HepG2 (cell line): ENCODE data around the gene RPS14. TPM values are rescaled to one million over a fixed set of nuclear protein-coding genes. Genes with fewer than 3 reads are reported as not detected.

Source experiments
- AHDC1 ChIP-seq: sonication (generic); formaldehyde crosslinking; IDR thresholded peaks from 2 replicates; pipeline ENCODE4 v1.5.1; 2020; ENCODE audit warnings: mild to moderate bottlenecking, missing genetic modification reagents, borderline replicate concordance
- AKAP8 ChIP-seq: sonication (generic); formaldehyde crosslinking; IDR thresholded peaks from 2 replicates; pipeline ENCODE4 v1.5.1; 2020; ENCODE audit warnings: mild to moderate bottlenecking, missing genetic modification reagents
- CAMTA2 ChIP-seq: sonication (generic); formaldehyde crosslinking; IDR thresholded peaks from 2 replicates; pipeline ENCODE4 v1.4.0; 2020; ENCODE audit warnings: mild to moderate bottlenecking, missing genetic modification reagents, borderline replicate concordance
- CREM ChIP-seq, 2 experiments: sonication (generic) in 1 of 2; formaldehyde crosslinking in 1 of 2; IDR thresholded peaks; 2 replicates each; pipeline versions ENCODE4 v1.4.0 to v1.6.1; 2016 to 2020; ENCODE audit warnings: antibody characterized with exemption in 1 of 2, mild to moderate bottlenecking in 1 of 2, missing genetic modification reagents in 1 of 2
- FOXA1 ChIP-seq, 2 experiments: fragments of 450-650 bp in 1 of 2; sonication (generic) in 1 of 2; formaldehyde crosslinking in 1 of 2; IDR thresholded peaks; 2 replicates each; pipeline versions ENCODE4 v1.4.0 to v1.6.1; 2016 to 2020; ENCODE audit warnings: missing genetic modification reagents in 1 of 2
- FOXA3 ChIP-seq: IDR thresholded peaks from 2 replicates; pipeline ENCODE4 v1.6.1; 2016; ENCODE audit warnings: missing genetic modification reagents, missing compliant biosample characterization
- FOXK2 ChIP-seq: fragments of 450-650 bp; IDR thresholded peaks from 2 replicates; pipeline ENCODE4 v1.6.1; 2016
- HMG20A ChIP-seq: IDR thresholded peaks from 2 replicates; pipeline ENCODE4 v1.6.1; 2016; ENCODE audit warnings: borderline replicate concordance
- HMGA1 ChIP-seq: sonication (generic); formaldehyde crosslinking; conservative IDR thresholded peaks from 2 replicates; pipeline ENCODE4 v1.4.0; 2020; ENCODE audit warnings: missing genetic modification reagents
- IKZF5 ChIP-seq: IDR thresholded peaks from 2 replicates; pipeline ENCODE4 v1.6.1; 2018; ENCODE audit warnings: missing genetic modification reagents, mild to moderate bottlenecking, missing compliant biosample characterization
- SIN3A ChIP-seq: IDR thresholded peaks from 2 replicates; pipeline ENCODE4 v1.6.1; 2011; ENCODE audit warnings: low read depth, mild to moderate bottlenecking, control low read depth, low read length, borderline replicate concordance
- SYNCRIP ChIP-seq: fragments of 200-400 bp; formaldehyde crosslinking; IDR thresholded peaks from 2 replicates; pipeline ENCODE4 v1.6.1; 2018; ENCODE audit warnings: mild to moderate bottlenecking, low read depth, low read length; ENCODE audit not compliant: insufficient read depth
- XBP1 ChIP-seq: sonication (generic); formaldehyde crosslinking; IDR thresholded peaks from 2 replicates; pipeline ENCODE4 v1.5.0; 2020; ENCODE audit warnings: missing genetic modification reagents
- XRCC5 ChIP-seq: fragments of 200-400 bp; formaldehyde crosslinking; optimal IDR thresholded peaks from 2 replicates; pipeline ENCODE3; 2017; ENCODE audit warnings: mild to moderate bottlenecking, low read length
- YEATS2 ChIP-seq: sonication (generic); formaldehyde crosslinking; IDR thresholded peaks from 2 replicates; pipeline ENCODE4 v1.4.0; 2020; ENCODE audit warnings: missing genetic modification reagents, borderline replicate concordance
- ZNF354B ChIP-seq: sonication (generic); formaldehyde crosslinking; IDR thresholded peaks from 2 replicates; pipeline ENCODE4 v1.8.0; 2022; ENCODE audit warnings: mild to moderate bottlenecking, missing genetic modification reagents
- ZNF503 ChIP-seq: sonication (generic); formaldehyde crosslinking; IDR thresholded peaks from 2 replicates; pipeline ENCODE4 v1.4.0; 2020; ENCODE audit warnings: missing genetic modification reagents
- ZNF704 ChIP-seq: sonication (generic); formaldehyde crosslinking; IDR thresholded peaks from 2 replicates; pipeline ENCODE4 v1.8.1; 2023; ENCODE audit warnings: mild to moderate bottlenecking, inconsistent platforms, moderate library complexity, missing genetic modification reagents, borderline replicate concordance
- ZSCAN30 ChIP-seq: sonication (generic); formaldehyde crosslinking; IDR thresholded peaks from 2 replicates; pipeline ENCODE4 v1.5.0; 2020; ENCODE audit warnings: mild to moderate bottlenecking, missing genetic modification reagents
- polyA plus RNA-seq, 8 experiments: library from polyadenylated mRNA; depleted of rRNA in 3 of 8; stranded (reverse) in 7 of 8; unstranded in 1 of 8; fragments of >200 nt; fragmentation: Illumina TruSeq in 4 of 8; extraction: Trizol in 4 of 8; gene quantifications; 2 replicates each; pipeline versions ENCODE4 v1.2.1 to v1.2.3, GENCODE V29; 2011 to 2016; ENCODE audit warnings: low read depth in 4 of 8, missing spikeins in 1 of 8, mixed read lengths in 1 of 8; ENCODE audit not compliant: insufficient read depth in 1 of 8
- total RNA-seq, 5 experiments: library from RNA; depleted of rRNA; stranded (reverse); fragments of >200 nt; fragmentation: Illumina TruSeq; extraction: Trizol; gene quantifications; 2 replicates each; pipeline ENCODE4 v1.2.3, GENCODE V29; 2016; ENCODE audit warnings: low read depth in 1 of 5

The RPS14 gene
- total and polyA plus RNA-seq, 2 of the 13 experiments (the other 11 are each of a cell fraction or from before 2014, with no cell fraction given) = 2,116 to 3,295 TPM

- TF ChIP-seq AKAP8 (no peak), FOXA1 (IDR thresholded peaks at IDR 0.05) (no peak), FOXA1 (CRISPR knock-in tag; IDR thresholded peaks at IDR 0.05) (peak; percentile 94), IKZF5 (CRISPR knock-in tag) (no peak), CAMTA2 (CRISPR knock-in tag) (no peak), XRCC5 (peak; percentile 40), HMG20A (CRISPR knock-in tag) (no peak), CREM (IDR thresholded peaks at IDR 0.05) (no peak), CREM (CRISPR knock-in tag; IDR thresholded peaks at IDR 0.05) (no peak), XBP1 (CRISPR knock-in tag) (no peak), ZSCAN30 (CRISPR knock-in tag) (no peak), FOXK2 (peak; percentile 34; the same call in 1 of the 2 replicates), SYNCRIP (no peak), ZNF704 (CRISPR knock-in tag) (no peak), FOXA3 (CRISPR knock-in tag) (peak; percentile 89), YEATS2 (CRISPR knock-in tag) (no peak), AHDC1 (no peak), HMGA1 (CRISPR knock-in tag) (no peak), ZNF354B (CRISPR knock-in tag) (no peak), SIN3A (peak; percentile 81; the same call in 1 of the 2 replicates), ZNF503 (no peak)
Measured at GRCh38 chr5:150487199-150488061, 37.9 kb upstream of the RPS14 start (continued).
